Astrocyte (in vitro differentiated cells and primary cell): ENCODE results near the gene CDK14. TPM values are rescaled to one million over a fixed set of nuclear protein-coding genes. Genes with fewer than 3 reads are reported as not detected.

Source experiments
- DNase-seq: peaks from one replicate; pipeline ENCODE4 v3.0.0-alpha.2; 2010; ENCODE audit warnings: low read depth
- FAIRE-seq: peaks from 2 replicates; lab custom pipeline; 2011; peaks lifted over from hg19 to GRCh38; lab: Jason Lieb, UNC
- H2AFZ ChIP-seq: 2 replicates; pipeline ENCODE4 v1.6.0; 2012; ENCODE audit warnings: low read depth, low read length, inconsistent platforms
- H3K27ac ChIP-seq: 2 replicates; pipeline ENCODE4 v1.5.1; 2011; ENCODE audit warnings: low read depth, low read length, inconsistent platforms
- H3K27me3 ChIP-seq: 2 replicates; pipeline ENCODE4 v1.6.0; 2011; ENCODE audit warnings: low read length, inconsistent platforms; ENCODE audit not compliant: insufficient read depth
- H3K36me3 ChIP-seq: 2 replicates; pipeline ENCODE4 v1.5.1; 2011; ENCODE audit warnings: low read length, inconsistent platforms; ENCODE audit not compliant: insufficient read depth
- H3K4me1 ChIP-seq: 2 replicates; pipeline ENCODE4 v1.5.1; 2011; ENCODE audit warnings: low read length, inconsistent platforms; ENCODE audit not compliant: insufficient read depth
- H3K4me2 ChIP-seq: 2 replicates; pipeline ENCODE4 v1.6.0; 2012; ENCODE audit warnings: low read length, inconsistent platforms
- H3K4me3 ChIP-seq: 2 replicates; pipeline ENCODE4 v1.5.1; 2011; ENCODE audit warnings: low read depth, mild to moderate bottlenecking, low read length, inconsistent platforms; ENCODE audit not compliant: insufficient read depth
- H3K79me2 ChIP-seq: 2 replicates; pipeline ENCODE4 v1.6.0; 2012; ENCODE audit warnings: mild to moderate bottlenecking, low read length, inconsistent platforms; ENCODE audit not compliant: insufficient read depth
- H3K9ac ChIP-seq: 2 replicates; pipeline ENCODE4 v1.6.0; 2012; ENCODE audit warnings: mild to moderate bottlenecking, low read length, inconsistent platforms
- H3K9me3 ChIP-seq: 2 replicates; pipeline ENCODE4 v1.5.1; 2012; ENCODE audit warnings: low read depth, mild to moderate bottlenecking, low read length, inconsistent platforms; ENCODE audit not compliant: insufficient read depth
- H4K20me1 ChIP-seq: 2 replicates; pipeline ENCODE4 v1.6.0; 2012; ENCODE audit warnings: low read length, inconsistent platforms; ENCODE audit not compliant: insufficient read depth
- H3K27ac Mint-ChIP-seq: one replicate; pipeline ENCODE4 v1.8.0; 2021; ENCODE audit warnings: mild to moderate bottlenecking, mixed read lengths; ENCODE audit not compliant: unreplicated experiment
- H3K27me3 Mint-ChIP-seq: one replicate; pipeline ENCODE4 v1.8.0; 2021; ENCODE audit warnings: low read depth, mixed read lengths; ENCODE audit not compliant: unreplicated experiment
- H3K36me3 Mint-ChIP-seq: one replicate; pipeline ENCODE4 v1.8.0; 2021; ENCODE audit warnings: low read depth, mixed read lengths; ENCODE audit not compliant: unreplicated experiment
- H3K4me1 Mint-ChIP-seq: one replicate; pipeline ENCODE4 v1.8.0; 2021; ENCODE audit warnings: low read depth, mixed read lengths; ENCODE audit not compliant: unreplicated experiment
- H3K4me3 Mint-ChIP-seq: one replicate; pipeline ENCODE4 v1.8.0; 2021; ENCODE audit warnings: mild to moderate bottlenecking, moderate library complexity, mixed read lengths; ENCODE audit not compliant: unreplicated experiment
- H3K9me3 Mint-ChIP-seq: one replicate; pipeline ENCODE4 v1.8.0; 2021; ENCODE audit warnings: mild to moderate bottlenecking, mixed read lengths; ENCODE audit not compliant: unreplicated experiment
- EZH2 ChIP-seq: IDR thresholded peaks from 2 replicates; pipeline ENCODE4 v1.6.1; 2012; ENCODE audit warnings: mild to moderate bottlenecking, low read length, inconsistent platforms; ENCODE audit not compliant: insufficient read depth
- total RNA-seq: library from RNA; stranded (reverse); gene quantifications from 2 replicates; pipeline ENCODE4 v1.2.1, GENCODE V29; 2021
- TF ChIP-seq, protein P1 (sequence below): IDR thresholded peaks from 2 replicates; pipeline ENCODE4 v1.5.1; 2011; ENCODE audit warnings: low read depth, mild to moderate bottlenecking, inconsistent platforms, low read length, moderate library complexity; ENCODE audit not compliant: insufficient read depth

Gene CDK14
- total RNA-seq, 1 donor from 2014 or later: 30.2 TPM

DNA sequence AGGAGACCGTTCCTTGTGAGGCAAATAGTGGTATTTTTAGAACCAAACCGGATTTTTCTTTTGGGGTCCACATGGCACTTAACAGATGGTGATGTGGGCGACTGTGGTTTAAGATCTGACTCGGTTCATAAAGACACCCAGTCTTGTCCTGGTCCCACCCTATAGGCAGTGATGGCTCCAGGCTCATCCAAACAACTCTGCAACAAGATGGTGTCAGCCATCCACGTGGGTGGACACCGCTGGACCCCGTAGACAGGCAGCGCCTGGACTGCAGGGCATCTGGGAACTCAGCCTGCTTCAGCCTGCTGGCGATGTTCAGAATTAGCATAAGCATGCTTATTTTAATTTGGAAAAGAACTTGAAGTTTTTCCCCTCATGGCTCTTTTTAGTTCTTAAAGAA, 409.7 kb downstream of the CDK14 start:
- no peaks in the 10 kb centered on the region for H3K27me3 ChIP-seq
- no peak overlapping the region for H3K9ac ChIP-seq
- H3K4me3 ChIP-seq: no peak overlapping the region
- no peaks in the 10 kb centered on the region for H3K27me3 Mint-ChIP-seq
- no peak for TF ChIP-seq EZH2
- TF ChIP-seq, protein P1, sequence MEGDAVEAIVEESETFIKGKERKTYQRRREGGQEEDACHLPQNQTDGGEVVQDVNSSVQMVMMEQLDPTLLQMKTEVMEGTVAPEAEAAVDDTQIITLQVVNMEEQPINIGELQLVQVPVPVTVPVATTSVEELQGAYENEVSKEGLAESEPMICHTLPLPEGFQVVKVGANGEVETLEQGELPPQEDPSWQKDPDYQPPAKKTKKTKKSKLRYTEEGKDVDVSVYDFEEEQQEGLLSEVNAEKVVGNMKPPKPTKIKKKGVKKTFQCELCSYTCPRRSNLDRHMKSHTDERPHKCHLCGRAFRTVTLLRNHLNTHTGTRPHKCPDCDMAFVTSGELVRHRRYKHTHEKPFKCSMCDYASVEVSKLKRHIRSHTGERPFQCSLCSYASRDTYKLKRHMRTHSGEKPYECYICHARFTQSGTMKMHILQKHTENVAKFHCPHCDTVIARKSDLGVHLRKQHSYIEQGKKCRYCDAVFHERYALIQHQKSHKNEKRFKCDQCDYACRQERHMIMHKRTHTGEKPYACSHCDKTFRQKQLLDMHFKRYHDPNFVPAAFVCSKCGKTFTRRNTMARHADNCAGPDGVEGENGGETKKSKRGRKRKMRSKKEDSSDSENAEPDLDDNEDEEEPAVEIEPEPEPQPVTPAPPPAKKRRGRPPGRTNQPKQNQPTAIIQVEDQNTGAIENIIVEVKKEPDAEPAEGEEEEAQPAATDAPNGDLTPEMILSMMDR: no peak
- H3K4me1 Mint-ChIP-seq: peaks cover under 1% of the 10 kb centered on the region
- H3K27ac ChIP-seq: no peak overlapping the region
- no peak overlapping the region for H3K27ac Mint-ChIP-seq
- no peak overlapping the region for H3K4me2 ChIP-seq
- H3K36me3 Mint-ChIP-seq: no peaks in the 10 kb centered on the region
- no peak overlapping the region for H2AFZ ChIP-seq
- no peaks in the 10 kb centered on the region for H3K79me2 ChIP-seq
- no peaks in the 10 kb centered on the region for H3K36me3 ChIP-seq
- no peaks in the 10 kb centered on the region for H3K9me3 ChIP-seq
- no peak overlapping the region for H3K4me3 Mint-ChIP-seq
- DNase-seq (no peak), FAIRE-seq (no peak)
- H3K9me3 Mint-ChIP-seq: no peaks in the 10 kb centered on the region
- no peaks in the 10 kb centered on the region for H3K4me1 ChIP-seq
- no peaks in the 10 kb centered on the region for H4K20me1 ChIP-seq

- Mint-ChIP-seq H3K27ac (no peak overlapping the region), H3K36me3 (no peaks in the 10 kb centered on the region)
- no peak for FAIRE-seq
Measured at GRCh38 chr7:91007371-91007770, 411.2 kb downstream of the CDK14 start.

DNA sequence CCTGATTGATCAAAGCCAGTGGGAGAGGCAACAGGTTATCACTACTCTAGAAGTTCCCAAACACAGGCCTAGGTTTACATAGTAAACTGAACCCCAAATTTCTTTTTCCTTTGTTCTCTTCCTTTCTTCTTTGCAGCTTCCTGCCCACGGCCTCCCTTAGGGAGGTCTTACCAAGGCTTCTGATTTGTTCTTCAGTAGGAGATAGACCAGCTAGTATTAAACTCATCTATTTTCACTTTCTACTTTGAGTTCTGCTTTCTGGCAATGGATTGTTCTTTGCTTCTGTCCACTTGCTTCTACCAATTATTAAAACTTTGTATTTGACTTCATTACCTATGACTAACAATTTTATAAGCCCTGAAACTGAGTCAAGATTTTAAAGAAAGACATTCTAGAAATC, 417.0 kb downstream of the CDK14 start:
- Histone ChIP-seq H3K27me3 (no peaks in the 10 kb centered on the region), H3K79me2 (no peaks in the 10 kb centered on the region), H2AFZ (no peak overlapping the region), H3K9ac (no peak overlapping the region), H3K27ac (no peak overlapping the region), H3K36me3 (no peaks in the 10 kb centered on the region), H3K4me3 (no peak overlapping the region), H3K9me3 (no peaks in the 10 kb centered on the region), H4K20me1 (peaks cover 5% of the 10 kb centered on the region), H3K4me2 (no peak overlapping the region), H3K4me1 (no peaks in the 10 kb centered on the region)
- no peak for DNase-seq
- H3K36me3 Mint-ChIP-seq: no peaks in the 10 kb centered on the region
- peaks cover 7% of the 10 kb centered on the region for H3K4me1 Mint-ChIP-seq
- no peak for FAIRE-seq
- no peaks in the 10 kb centered on the region for H3K9me3 Mint-ChIP-seq
- H3K27me3 Mint-ChIP-seq: no peaks in the 10 kb centered on the region
- H3K4me3 Mint-ChIP-seq: no peak overlapping the region
- H3K27ac Mint-ChIP-seq: no peak overlapping the region
- TF ChIP-seq, protein P1: no peak
- no peak for TF ChIP-seq EZH2

More at GRCh38 chr7:91007371-91007770, 411.2 kb downstream of the CDK14 start:
- DNase-seq: no peak
- Histone ChIP-seq H3K27me3 (no peaks in the 10 kb centered on the region), H3K4me1 (no peaks in the 10 kb centered on the region), H3K9me3 (no peaks in the 10 kb centered on the region), H3K4me2 (no peak overlapping the region), H3K79me2 (no peaks in the 10 kb centered on the region), H3K36me3 (no peaks in the 10 kb centered on the region), H3K4me3 (no peak overlapping the region), H3K9ac (no peak overlapping the region), H4K20me1 (peaks cover 5% of the 10 kb centered on the region), H2AFZ (no peak overlapping the region), H3K27ac (no peak overlapping the region)
- TF ChIP-seq EZH2: no peak
- TF ChIP-seq, protein P1: no peak
- Mint-ChIP-seq H3K27me3 (no peaks in the 10 kb centered on the region), H3K9me3 (no peaks in the 10 kb centered on the region), H3K4me3 (no peak overlapping the region), H3K4me1 (peaks cover 4% of the 10 kb centered on the region)
